Stimulated activated effector memory CD8-positive, alpha-beta T cell treated with anti-CD3 and anti-CD28 coated beads, Interleukin-12 subunit alpha, Interleukin-12 subunit beta, amount 100 ng/mL, for 72 hours (primary cell): Measurements from ENCODE around the gene GTF3C1.

Experiments used
- ATAC-seq: fragments of 150-1000 bp; cut with Tn5 transposase; 2 replicates; pipeline ENCODE4 v1.10.0; 2021
- DNase-seq, 2 donors: peaks; one replicate each; pipeline ENCODE4 v3.0.0; 2021 to 2022; ENCODE audit warnings: low spot score in 2 of 2
- H3K27ac Mint-ChIP-seq: one replicate; pipeline ENCODE4 v1.8.0; 2022; ENCODE audit warnings: mild to moderate bottlenecking, mixed read lengths
- H3K36me3 Mint-ChIP-seq: one replicate; pipeline ENCODE4 v1.8.0; 2022; ENCODE audit warnings: mild to moderate bottlenecking, mixed read lengths
- H3K4me1 Mint-ChIP-seq: one replicate; pipeline ENCODE4 v1.8.0; 2022; ENCODE audit warnings: mixed read lengths
- H3K4me3 Mint-ChIP-seq: one replicate; pipeline ENCODE4 v1.8.0; 2022; ENCODE audit warnings: mild to moderate bottlenecking, mixed read lengths
- H3K9me3 Mint-ChIP-seq: one replicate; pipeline ENCODE4 v1.8.0; 2022; ENCODE audit warnings: mixed read lengths

Gene GTF3C1

DNA sequence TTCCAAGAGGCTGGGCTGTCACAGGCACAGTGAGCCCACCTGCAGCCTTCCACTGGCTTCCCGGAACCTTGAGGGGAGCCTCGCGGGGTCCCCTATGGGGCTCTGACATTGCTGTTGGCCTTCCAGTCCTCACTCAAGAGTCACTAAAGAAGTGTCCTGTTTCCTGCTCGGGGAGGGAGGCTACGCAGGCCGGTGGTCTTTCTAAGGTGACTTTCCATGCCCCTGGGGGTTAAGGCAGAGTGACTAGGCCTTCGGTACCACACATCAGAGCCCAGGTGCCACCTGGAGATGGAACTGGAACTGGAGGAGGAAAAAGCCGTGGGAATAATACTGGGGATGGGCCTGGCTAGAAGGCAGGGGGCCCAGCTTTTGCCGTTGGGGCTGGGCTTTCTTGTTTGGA is 75.7 kb downstream of the GTF3C1 start:
- no peaks in the 10 kb centered on the region for H3K9me3 Mint-ChIP-seq
- H3K4me3 Mint-ChIP-seq = no peak overlapping the region
- no peaks in the 10 kb centered on the region for H3K4me1 Mint-ChIP-seq
- DNase-seq = no peak
- no peak for ATAC-seq
- H3K27ac Mint-ChIP-seq = peak overlapping the region; percentile 45
- peaks cover 93% of the 10 kb centered on the region for H3K36me3 Mint-ChIP-seq

DNA sequence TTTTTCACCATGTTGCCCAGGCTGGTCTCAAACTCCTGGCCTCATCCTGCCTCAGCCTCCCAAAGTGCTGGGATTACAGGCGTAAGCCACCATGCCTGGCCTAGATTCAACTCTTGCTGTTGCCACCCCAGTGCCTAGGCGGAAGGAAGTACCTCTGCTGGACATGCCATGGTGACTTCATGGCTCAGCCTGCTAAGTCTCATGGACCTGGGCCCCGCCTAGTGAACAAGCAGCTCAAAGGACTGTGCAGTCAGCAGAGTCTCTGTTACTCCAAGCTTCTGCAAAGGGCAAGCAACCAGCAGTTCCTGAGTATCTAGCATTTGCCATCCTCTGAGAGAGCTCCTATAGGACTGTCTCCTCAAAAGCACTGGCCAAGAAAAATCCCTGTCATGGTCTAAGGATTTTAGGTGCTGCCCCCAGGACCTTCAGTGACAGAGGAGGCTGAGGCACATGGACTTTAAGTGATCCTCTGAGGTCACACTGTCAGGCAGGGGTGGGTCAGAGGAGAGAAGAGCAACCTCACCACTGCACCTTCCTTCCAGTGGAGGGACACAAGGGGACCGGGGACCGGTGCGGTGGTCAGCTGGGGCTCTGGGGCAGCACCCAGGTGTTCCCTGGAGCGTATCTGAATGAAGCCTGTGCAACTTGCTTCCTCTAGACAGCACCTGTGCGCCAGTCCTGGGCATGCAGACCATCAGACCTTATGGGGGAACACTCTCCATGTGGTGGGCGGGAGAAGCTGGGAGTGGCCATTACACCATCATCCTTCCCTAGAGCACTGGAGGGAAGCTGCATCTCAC is 76.4 kb downstream of the GTF3C1 start:
- Mint-ChIP-seq H3K27ac (peak overlapping the region; percentile 68), H3K9me3 (no peaks in the 10 kb centered on the region), H3K36me3 (peaks cover 93% of the 10 kb centered on the region), H3K4me3 (no peak overlapping the region), H3K4me1 (no peaks in the 10 kb centered on the region)
- DNase-seq (no peak), ATAC-seq (no peak)

DNA sequence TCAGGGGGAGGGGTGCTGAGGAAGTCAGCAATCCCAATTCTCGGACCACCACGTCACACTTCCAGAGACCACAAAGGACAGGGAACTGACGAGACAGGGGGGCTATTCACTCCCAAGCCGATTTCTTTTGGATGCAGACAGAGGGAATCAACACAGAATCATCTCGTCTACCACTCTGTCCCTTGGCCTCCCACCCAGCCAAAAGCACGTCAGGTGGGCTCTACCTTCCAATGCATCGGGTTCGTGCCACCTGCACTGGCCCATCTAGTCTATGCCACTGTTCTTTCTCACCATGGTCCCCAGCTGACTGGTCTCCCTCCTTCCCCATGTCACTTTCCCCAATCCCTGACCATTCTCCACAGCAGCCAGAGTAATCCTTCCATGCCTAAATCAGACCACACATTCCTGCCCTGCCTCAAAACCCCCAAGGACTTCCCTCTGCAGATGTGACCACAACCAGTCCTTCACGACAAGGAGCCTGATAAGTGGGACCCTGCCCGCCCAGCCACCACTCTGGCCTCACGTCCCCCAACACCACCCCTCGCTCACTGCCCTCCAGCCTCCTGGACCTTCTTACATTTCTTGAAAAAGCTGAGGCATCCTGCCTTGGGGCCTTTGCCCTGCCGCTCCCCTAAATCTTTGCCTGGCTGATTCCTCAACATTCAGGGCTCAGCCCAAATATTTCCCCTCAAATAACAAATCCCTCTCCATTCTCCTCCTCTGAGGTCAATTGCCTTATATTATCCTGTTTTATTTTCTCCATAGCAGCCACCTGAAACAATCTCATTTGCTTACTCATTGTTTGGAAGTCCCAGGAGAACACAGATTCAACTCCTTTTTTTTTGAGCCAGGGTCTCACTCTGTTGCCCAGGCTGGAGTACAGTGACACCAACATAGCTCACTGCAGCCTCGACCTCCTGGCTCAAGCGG is 77.4 kb downstream of the GTF3C1 start:
- Mint-ChIP-seq H3K4me3 (no peak overlapping the region), H3K9me3 (no peaks in the 10 kb centered on the region), H3K4me1 (no peaks in the 10 kb centered on the region), H3K36me3 (peaks cover 93% of the 10 kb centered on the region), H3K27ac (peak overlapping the region; percentile 68)
- no peak for DNase-seq
- ATAC-seq = no peak

DNA sequence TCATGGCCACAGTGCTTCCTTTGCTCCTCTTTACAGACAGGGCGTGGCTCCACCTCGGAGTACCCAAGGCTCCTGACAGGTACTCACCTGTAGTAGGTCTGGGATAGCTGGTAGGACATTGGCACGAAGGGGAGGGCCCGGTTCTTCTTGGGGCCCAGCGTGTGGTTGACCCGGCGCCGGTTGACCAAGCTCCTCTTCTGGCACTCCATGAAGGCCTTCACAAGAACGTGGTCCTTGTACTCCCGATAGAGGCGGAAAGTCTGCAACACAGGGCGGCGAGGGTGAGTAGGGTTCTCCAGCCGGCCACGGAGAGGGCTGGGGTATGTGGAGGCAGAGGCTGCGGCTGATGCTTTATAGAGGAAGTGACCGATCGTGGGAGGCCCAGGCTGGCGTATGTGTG is 78.1 kb downstream of the GTF3C1 start:
- Mint-ChIP-seq H3K4me3 (no peak overlapping the region), H3K9me3 (no peaks in the 10 kb centered on the region), H3K4me1 (no peaks in the 10 kb centered on the region), H3K36me3 (peaks cover 92% of the 10 kb centered on the region), H3K27ac (no peak overlapping the region)
- DNase-seq = no peak
- no peak for ATAC-seq

DNA sequence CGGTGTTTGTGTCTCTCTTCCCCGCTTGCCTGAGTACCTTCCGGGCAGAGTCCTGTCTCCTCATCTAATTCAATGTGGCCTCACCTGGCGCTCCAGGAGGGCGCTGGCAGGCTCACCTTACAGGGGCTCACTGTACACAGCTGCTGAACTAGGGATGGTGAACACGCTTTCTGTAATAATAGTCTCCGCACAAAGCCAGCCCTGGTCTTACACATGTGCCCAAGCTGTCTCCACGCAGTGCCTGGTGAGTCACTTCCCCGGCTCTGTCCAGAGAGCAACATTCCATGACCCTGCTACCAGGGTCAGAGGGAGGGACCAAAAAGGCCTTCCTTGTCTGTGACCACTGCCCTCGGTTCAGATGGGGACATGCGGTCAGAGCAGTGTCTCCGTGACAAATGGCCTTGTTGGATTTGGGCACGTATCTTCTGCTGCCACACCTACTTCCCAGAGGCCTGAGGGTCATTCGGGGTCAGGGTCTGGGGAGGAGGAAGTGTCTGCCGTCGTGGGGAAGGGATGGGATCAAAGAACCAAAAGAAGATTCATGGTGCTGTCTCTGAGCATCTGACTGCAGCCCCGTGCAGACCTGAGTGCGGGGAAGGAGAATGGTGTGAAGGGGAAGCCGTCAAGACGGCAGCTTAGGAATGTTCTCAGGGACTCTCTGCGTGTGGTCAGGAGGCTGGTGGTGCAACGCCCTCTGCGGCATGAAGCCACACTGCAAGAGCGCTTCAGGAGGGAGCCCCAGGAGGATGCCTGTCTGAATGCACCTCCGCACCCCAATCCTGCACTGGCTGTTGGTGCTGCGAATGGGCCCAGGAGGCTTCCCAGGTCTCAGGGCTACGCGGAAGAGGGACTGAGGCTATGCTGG is 78.9 kb downstream of the GTF3C1 start:
- Mint-ChIP-seq H3K9me3 (no peaks in the 10 kb centered on the region), H3K4me1 (peaks cover 8% of the 10 kb centered on the region), H3K36me3 (peaks cover 87% of the 10 kb centered on the region), H3K4me3 (no peak overlapping the region), H3K27ac (no peak overlapping the region)
- ATAC-seq (no peak), DNase-seq (no peak)

DNA sequence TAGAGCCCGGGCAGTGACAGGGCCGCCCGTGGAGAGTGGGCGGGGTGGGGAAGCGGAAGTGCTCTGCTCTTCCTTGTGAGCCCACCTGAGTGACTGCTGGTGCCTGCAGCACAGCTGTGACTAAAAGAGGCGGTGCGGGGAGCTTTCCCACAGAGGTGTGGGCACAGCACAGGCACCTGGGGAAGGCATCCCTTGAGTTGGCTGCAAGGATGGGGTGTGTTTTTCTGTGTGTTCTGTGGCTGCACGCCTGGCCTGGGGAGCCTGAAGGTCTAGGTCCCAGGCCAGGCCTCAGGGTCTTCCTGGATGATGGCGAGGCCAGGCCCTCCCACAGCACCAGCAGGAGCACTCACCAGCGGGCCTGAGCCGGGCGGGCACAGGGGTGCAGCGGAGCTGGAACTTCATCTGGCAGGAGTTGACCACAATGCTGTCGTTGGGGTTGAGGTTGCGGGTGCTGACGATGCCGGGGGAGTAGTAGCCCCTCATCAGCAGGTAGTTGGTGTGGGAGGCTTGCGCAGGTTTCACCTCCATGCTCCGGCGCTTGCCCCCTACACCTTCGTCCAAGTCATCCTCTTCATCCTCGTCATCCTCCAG is 80.7 kb downstream of the GTF3C1 start:
- H3K4me3 Mint-ChIP-seq = no peak overlapping the region
- H3K36me3 Mint-ChIP-seq = peaks cover 81% of the 10 kb centered on the region
- peaks cover 21% of the 10 kb centered on the region for H3K4me1 Mint-ChIP-seq
- peak overlapping the region; percentile 60 for H3K27ac Mint-ChIP-seq
- ATAC-seq = no peak
- H3K9me3 Mint-ChIP-seq = no peaks in the 10 kb centered on the region
- no peak for DNase-seq

DNA sequence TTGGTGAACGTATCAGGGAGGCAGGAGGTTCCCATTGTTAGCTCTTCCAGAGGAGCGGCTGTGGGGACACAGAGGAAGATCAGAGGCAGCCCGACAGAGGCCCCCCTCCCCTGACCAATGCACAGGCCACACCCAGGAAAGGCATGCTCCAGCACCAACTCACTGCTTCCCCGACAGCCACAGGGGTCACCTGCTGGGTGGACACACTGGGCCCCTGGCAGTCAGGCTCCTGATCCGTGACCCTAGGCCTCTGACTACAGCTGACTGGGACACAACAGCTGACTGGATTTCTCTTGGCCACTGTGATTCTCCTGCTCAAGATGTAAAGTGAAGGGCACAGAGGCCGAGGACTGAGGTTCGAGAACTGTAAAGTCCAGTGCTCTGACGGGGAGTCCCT is 84.2 kb downstream of the GTF3C1 start:
- no peak for DNase-seq

DNA sequence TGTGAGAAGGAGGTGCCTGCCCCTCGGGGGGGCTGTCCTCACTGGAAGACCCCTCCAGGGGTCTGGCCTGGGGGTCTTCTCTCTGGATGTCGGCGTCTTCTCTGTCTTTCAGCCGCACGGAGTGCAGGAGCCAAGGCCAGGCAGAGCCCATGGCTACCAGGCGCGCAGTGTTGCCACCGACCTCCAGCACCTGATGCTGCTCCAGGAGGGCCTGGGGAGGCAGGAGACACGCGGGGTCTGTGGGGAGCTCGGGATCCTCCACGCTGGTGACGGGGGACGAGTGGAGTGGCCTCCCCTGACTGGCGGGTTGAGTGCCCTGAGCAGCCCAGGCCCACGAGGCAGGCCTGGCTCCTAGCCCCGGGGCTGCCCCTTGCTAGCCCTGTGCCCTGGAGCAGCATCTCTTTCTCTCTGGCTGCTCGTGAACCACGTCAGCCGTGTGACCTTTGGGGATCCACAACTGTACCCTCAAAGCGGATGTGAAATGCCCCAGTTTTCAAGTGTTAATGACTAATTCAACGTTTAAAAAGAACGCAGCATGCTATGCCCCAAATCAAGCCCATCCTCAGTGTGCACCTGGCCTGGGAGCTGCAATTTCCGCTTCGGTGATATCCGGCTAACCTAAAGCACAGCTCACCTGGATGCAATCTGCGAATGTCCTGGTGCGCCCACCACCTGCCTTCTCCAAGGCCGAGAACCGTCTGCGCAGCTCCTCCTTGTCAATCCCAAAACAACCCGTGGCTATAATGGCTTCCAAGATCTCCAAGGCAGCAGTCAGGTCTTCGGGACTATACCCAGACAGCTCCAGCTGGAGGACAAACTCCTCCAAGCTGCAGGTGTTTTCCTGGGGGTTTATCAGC is 84.9 kb downstream of the GTF3C1 start:
- Mint-ChIP-seq H3K36me3 (peaks cover 76% of the 10 kb centered on the region), H3K9me3 (no peaks in the 10 kb centered on the region), H3K4me1 (peaks cover 55% of the 10 kb centered on the region), H3K4me3 (peak overlapping the region; percentile 89), H3K27ac (peak overlapping the region; percentile 97)
- no peak for DNase-seq
- ATAC-seq = peak; percentile 86

More for the DNA sequence above, 84.2 kb downstream of the GTF3C1 start:
- no peak for ATAC-seq
- no peaks in the 10 kb centered on the region for H3K9me3 Mint-ChIP-seq
- H3K27ac Mint-ChIP-seq = peak overlapping the region; percentile 97
- peak overlapping the region; percentile 89 for H3K4me3 Mint-ChIP-seq
- H3K4me1 Mint-ChIP-seq = peaks cover 51% of the 10 kb centered on the region
- peaks cover 76% of the 10 kb centered on the region for H3K36me3 Mint-ChIP-seq

DNA sequence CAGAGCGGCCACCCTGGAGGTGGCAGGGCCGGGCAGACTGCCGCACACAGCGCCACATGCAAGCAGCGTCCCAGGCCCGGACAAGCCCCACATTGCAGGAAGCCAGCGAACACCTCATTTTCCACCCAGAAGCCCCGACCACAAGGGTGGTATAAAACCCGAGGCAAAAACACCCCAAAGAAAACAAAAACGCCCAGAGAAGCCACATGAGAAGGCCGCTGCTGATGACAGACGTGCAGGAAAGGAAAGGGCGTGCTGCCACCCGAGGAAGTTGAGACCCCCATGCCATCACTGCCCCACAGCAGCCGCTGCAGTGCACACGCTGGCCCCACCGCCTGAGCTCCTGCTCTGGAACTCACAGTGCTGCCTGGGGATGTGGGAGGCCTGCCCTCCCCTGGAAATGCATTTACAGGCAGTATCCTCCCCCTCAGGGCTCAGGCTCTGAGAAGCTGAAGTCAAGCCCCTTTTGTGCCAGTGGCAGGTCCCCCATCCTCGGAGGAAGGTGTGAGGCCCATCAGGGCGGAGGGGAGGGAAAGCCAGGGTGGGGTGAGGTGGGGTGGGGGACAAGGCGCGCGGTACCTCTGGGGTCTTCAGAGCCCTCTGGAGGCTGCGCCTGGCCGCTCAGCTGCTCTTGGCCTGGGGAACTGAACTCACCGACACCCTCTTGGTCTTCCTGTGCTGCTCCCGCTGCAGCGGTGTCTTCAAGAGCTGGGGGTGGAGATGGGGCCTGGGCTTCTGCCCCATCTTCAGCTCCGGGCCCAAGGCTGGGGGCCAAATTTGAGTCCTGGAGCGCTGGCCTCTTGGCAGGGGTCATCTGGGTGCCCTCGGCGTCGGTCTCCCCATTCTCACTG is 85.7 kb downstream of the GTF3C1 start:
- H3K9me3 Mint-ChIP-seq = no peaks in the 10 kb centered on the region
- H3K4me1 Mint-ChIP-seq = peaks cover 63% of the 10 kb centered on the region
- peak; percentile 70 for ATAC-seq
- H3K27ac Mint-ChIP-seq = peak overlapping the region; percentile 97
- peak in 1 of 2 donors; percentile 74 for DNase-seq
- H3K36me3 Mint-ChIP-seq = peaks cover 75% of the 10 kb centered on the region
- peak overlapping the region; percentile 89 for H3K4me3 Mint-ChIP-seq

DNA sequence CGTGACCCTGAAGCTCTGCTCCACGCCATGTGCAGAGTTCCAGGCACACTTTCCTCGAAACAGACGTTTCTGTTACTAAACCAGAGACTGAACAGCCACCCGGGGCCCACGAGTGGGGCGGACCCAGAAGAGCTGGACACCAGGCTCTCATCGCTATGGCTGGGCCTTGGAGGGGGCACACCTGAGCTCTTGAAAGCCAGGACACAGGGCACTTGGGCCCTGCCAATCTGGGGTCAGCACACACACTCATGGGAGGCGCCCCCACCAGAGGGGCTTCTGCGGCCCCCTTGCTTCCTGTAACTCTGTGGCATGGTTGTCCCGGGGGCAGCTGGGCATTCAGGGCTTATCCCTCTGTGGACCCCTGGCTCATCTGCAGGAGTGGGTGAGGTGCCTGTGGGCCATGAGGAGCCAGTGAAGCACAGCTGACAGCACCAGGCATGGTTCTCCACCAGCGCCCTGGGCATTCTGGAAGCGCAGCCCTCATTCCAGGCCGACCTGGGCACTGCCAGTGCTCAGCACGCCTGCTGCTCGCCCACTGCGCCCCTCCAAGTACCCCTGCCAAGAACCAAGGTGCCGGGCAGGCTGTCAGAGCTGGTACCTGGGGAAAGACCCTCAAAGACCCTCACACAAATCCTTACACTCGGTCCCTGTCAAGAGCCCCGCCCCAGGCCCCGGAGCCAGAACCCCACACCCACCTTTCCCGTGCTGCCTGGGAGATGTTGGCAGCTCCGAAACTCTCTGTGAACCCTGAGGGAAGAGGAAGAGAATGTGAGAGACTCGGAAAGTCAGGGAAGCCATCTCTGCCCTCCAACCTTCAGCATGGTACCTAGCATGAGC is 86.6 kb downstream of the GTF3C1 start:
- peak overlapping the region; percentile 97 for H3K27ac Mint-ChIP-seq
- H3K4me3 Mint-ChIP-seq = peak overlapping the region; percentile 89
- no peaks in the 10 kb centered on the region for H3K9me3 Mint-ChIP-seq
- DNase-seq (no peak), ATAC-seq (no peak)
- H3K4me1 Mint-ChIP-seq = peaks cover 67% of the 10 kb centered on the region
- peaks cover 69% of the 10 kb centered on the region for H3K36me3 Mint-ChIP-seq

DNA sequence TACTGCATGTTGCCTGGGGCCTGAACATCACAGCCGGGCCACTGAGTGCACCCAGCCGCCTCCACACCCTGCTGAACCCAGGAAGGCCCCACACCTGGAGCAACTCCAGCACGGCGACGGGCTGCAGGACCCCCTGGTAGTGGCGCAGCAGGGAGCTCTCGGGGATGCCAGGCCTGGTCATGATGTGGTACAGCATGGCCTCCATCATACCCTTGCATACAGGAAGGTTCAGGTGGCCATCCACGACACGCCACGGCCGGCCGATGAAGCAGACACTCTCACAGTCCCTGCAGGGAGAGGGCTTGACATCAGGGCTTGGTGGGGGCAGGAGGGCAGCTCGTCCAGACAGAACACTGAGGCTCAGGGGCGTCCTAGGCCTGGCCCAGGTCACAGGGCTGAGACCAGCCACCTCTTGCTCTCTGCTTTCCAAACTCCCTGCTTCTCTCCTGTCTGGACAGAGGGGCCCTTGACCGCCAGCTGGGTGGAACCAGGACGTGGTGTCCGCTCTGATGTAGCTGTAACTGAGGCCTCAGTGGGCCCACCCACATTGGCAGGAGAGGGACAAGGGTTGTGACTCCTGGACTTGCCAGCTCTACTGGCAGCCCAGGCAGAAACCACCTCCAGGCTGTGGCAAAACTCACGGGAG is 87.4 kb downstream of the GTF3C1 start:
- ATAC-seq (no peak), DNase-seq (no peak)
- Mint-ChIP-seq H3K36me3 (peaks cover 63% of the 10 kb centered on the region), H3K9me3 (no peaks in the 10 kb centered on the region), H3K27ac (peak overlapping the region; percentile 97), H3K4me3 (peak overlapping the region; percentile 89), H3K4me1 (peaks cover 69% of the 10 kb centered on the region)

DNA sequence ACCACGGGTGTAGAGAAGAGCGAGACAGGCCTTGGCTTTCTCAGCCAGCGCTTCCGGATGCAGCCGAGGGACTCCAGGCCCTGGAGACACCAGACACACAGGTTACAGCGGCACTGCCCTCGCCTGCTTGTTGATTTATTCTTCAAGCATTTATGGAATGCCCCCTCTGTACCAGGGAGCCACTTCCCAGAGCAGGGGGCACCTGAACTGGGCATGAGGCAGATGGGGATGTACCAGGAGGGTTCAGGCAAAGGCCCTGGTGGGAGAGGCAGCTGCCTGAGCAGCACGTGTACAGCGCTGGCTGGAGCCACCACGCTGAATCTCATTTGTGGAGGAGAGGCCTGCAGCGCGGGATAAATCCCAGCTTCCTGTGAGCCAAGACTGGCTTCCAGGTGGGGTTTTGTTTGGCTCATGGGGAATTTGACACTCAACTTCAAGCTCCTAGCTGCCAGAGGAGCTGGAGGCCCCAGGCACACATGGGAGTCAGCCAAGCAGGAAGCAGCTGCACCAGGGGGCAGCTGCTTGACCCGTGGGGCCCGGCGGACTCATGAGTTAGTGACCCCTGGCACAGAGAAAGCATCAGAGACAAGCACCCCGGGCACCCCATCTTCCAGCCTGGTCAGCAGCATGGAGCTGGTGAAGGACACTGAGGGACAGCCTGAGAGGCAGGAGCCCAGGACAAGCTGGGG is 88.1 kb downstream of the GTF3C1 start:
- H3K9me3 Mint-ChIP-seq = no peaks in the 10 kb centered on the region
- H3K4me1 Mint-ChIP-seq = peaks cover 76% of the 10 kb centered on the region

More for the DNA sequence above, 88.1 kb downstream of the GTF3C1 start:
- DNase-seq (no peak), ATAC-seq (no peak)
- Mint-ChIP-seq H3K36me3 (peaks cover 64% of the 10 kb centered on the region), H3K27ac (peak overlapping the region; percentile 69), H3K4me3 (peak overlapping the region; percentile 89)
